SK-N-SH treated with all-trans-retinoic acid at 6 μM for 48 hours (cell line): ENCODE results near the gene PRC1.

ENCODE experiments used
- ATAC-seq: fragments of 200-7000 bp; cut with Tn5 transposase; 3 replicates; pipeline ENCODE4 v1.9.1; 2020; ENCODE audit warnings: mild to moderate bottlenecking, moderate library complexity
- ARNTL ChIP-seq: fragments of 450-650 bp; formaldehyde crosslinking; IDR thresholded peaks from 2 replicates; pipeline ENCODE4 v1.5.0; 2020; ENCODE audit warnings: low read depth, mild to moderate bottlenecking, moderate library complexity, borderline replicate concordance
- BACH2 ChIP-seq: fragments of 250-450 bp; sonication (Bioruptor Pico); IDR thresholded peaks from 2 replicates; pipeline ENCODE4 v1.9.0; 2021; ENCODE audit warnings: mild to moderate bottlenecking, borderline replicate concordance
- CSDC2 ChIP-seq: fragments of 250-450 bp; sonication (Bioruptor Pico); IDR thresholded peaks from 2 replicates; pipeline ENCODE4 v1.5.0; 2020; ENCODE audit warnings: mild to moderate bottlenecking, moderate library complexity
- ESRRG ChIP-seq: fragments of 250-450 bp; sonication (Bioruptor Pico); IDR thresholded peaks from 2 replicates; pipeline ENCODE4 v1.6.1; 2021; ENCODE audit warnings: mild to moderate bottlenecking
- GLIS3 ChIP-seq: fragments of 250-450 bp; sonication (Bioruptor Pico); IDR thresholded peaks from 2 replicates; pipeline ENCODE4 v1.5.0; 2020; ENCODE audit warnings: mild to moderate bottlenecking, moderate library complexity
- ISL1 ChIP-seq: fragments of 250-450 bp; sonication (Bioruptor Pico); IDR thresholded peaks from 2 replicates; pipeline ENCODE4 v2.1.2; 2022; ENCODE audit warnings: mild to moderate bottlenecking, moderate library complexity
- OSR1 ChIP-seq: fragments of 250-450 bp; sonication (Bioruptor Pico); IDR thresholded peaks from 2 replicates; pipeline ENCODE4 v1.8.0; 2022; ENCODE audit warnings: moderate library complexity, mild to moderate bottlenecking, inconsistent platforms
- POU6F1 ChIP-seq: fragments of 250-450 bp; sonication (Bioruptor Pico); IDR thresholded peaks from 2 replicates; pipeline ENCODE4 v1.8.0; 2021; ENCODE audit warnings: low read depth, mild to moderate bottlenecking, moderate library complexity, borderline replicate concordance
- RARB ChIP-seq: fragments of 250-450 bp; sonication (Bioruptor Pico); IDR thresholded peaks from 2 replicates; pipeline ENCODE4 v1.8.0; 2021; ENCODE audit warnings: mild to moderate bottlenecking, moderate library complexity
- SNAI2 ChIP-seq: fragments of 250-450 bp; sonication (Bioruptor Pico); IDR thresholded peaks from 2 replicates; pipeline ENCODE4 v1.5.0; 2020; ENCODE audit warnings: mild to moderate bottlenecking, moderate library complexity
- TCF4 ChIP-seq: fragments of 250-450 bp; sonication (Bioruptor Pico); IDR thresholded peaks from 2 replicates; pipeline ENCODE4 v1.8.0; 2021; ENCODE audit warnings: mild to moderate bottlenecking, moderate library complexity, borderline replicate concordance
- TOX ChIP-seq: fragments of 250-450 bp; sonication (Bioruptor Pico); IDR thresholded peaks from 2 replicates; pipeline ENCODE4 v1.8.0; 2021; ENCODE audit warnings: mild to moderate bottlenecking, moderate library complexity, borderline replicate concordance
- ZC3H10 ChIP-seq: fragments of 250-450 bp; sonication (Bioruptor Pico); IDR thresholded peaks from 2 replicates; pipeline ENCODE4 v1.5.1; 2021; ENCODE audit warnings: mild to moderate bottlenecking, moderate library complexity
- ZFP3 ChIP-seq: fragments of 250-450 bp; sonication (Bioruptor Pico); IDR thresholded peaks from 2 replicates; pipeline ENCODE4 v1.5.0; 2020; ENCODE audit warnings: mild to moderate bottlenecking, moderate library complexity
- ZFP30 ChIP-seq: fragments of 450-650 bp; formaldehyde crosslinking; IDR thresholded peaks from 2 replicates; pipeline ENCODE4 v1.5.0; 2022; ENCODE audit warnings: mild to moderate bottlenecking, moderate library complexity
- ZNF565 ChIP-seq: fragments of 450-650 bp; formaldehyde crosslinking; conservative IDR thresholded peaks from 2 replicates; pipeline ENCODE4 v1.5.0; 2020; ENCODE audit warnings: low read depth, mild to moderate bottlenecking, moderate library complexity
- ZNF70 ChIP-seq: fragments of 450-650 bp; formaldehyde crosslinking; IDR thresholded peaks from 2 replicates; pipeline ENCODE4 v1.5.0; 2020; ENCODE audit warnings: mild to moderate bottlenecking, moderate library complexity
- ZNF8 ChIP-seq: fragments of 450-650 bp; formaldehyde crosslinking; IDR thresholded peaks from 2 replicates; pipeline ENCODE4 v1.5.0; 2020; ENCODE audit warnings: mild to moderate bottlenecking, moderate library complexity
- TF ChIP-seq, protein P1 (sequence below): fragments of 250-450 bp; sonication (Bioruptor Pico); IDR thresholded peaks from 2 replicates; pipeline ENCODE4 v1.5.1; 2021; ENCODE audit warnings: mild to moderate bottlenecking, moderate library complexity
- TF ChIP-seq, protein P2 (sequence below): fragments of 250-450 bp; sonication (Bioruptor Pico); IDR thresholded peaks from 2 replicates; pipeline ENCODE4 v1.8.0; 2020; ENCODE audit warnings: mild to moderate bottlenecking, moderate library complexity, borderline replicate concordance
- TF ChIP-seq, protein P3 (sequence below): fragments of 250-450 bp; sonication (Bioruptor Pico); IDR thresholded peaks from 2 replicates; pipeline ENCODE4 v1.5.0; 2020; ENCODE audit warnings: mild to moderate bottlenecking, moderate library complexity
- TF ChIP-seq, protein P4 (sequence below): fragments of 250-450 bp; sonication (Bioruptor Pico); IDR thresholded peaks from 2 replicates; pipeline ENCODE4 v1.5.1; 2020; ENCODE audit warnings: low read depth, mild to moderate bottlenecking, moderate library complexity

PRC1 gene

GRCh38 chr15:90931828-90932659 lies 62.3 kb downstream of the PRC1 start, which contains the start of gene HDDC3:
HDDC3 (minus strand) TSS chr15:90932549; CDS start chr15:90932540, 9 bp downstream.
- TF ChIP-seq ESRRG (CRISPR knock-in tag) (no peak), ZC3H10 (CRISPR knock-in tag) (no peak), TOX (CRISPR knock-in tag) (no peak), ZFP3 (no peak), ZNF8 (CRISPR knock-in tag) (no peak), ZNF565 (CRISPR knock-in tag) (no peak), BACH2 (CRISPR knock-in tag) (no peak), OSR1 (no peak), TCF4 (no peak), POU6F1 (no peak), RARB (no peak), ZNF70 (CRISPR knock-in tag) (no peak), CSDC2 (CRISPR knock-in tag) (no peak), GLIS3 (CRISPR knock-in tag) (no peak), ARNTL (CRISPR knock-in tag) (no peak), ZFP30 (CRISPR knock-in tag) (no peak)
- TF ChIP-seq, protein P1, sequence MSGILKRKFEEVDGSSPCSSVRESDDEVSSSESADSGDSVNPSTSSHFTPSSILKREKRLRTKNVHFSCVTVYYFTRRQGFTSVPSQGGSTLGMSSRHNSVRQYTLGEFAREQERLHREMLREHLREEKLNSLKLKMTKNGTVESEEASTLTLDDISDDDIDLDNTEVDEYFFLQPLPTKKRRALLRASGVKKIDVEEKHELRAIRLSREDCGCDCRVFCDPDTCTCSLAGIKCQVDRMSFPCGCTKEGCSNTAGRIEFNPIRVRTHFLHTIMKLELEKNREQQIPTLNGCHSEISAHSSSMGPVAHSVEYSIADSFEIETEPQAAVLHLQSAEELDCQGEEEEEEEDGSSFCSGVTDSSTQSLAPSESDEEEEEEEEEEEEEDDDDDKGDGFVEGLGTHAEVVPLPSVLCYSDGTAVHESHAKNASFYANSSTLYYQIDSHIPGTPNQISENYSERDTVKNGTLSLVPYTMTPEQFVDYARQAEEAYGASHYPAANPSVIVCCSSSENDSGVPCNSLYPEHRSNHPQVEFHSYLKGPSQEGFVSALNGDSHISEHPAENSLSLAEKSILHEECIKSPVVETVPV (CRISPR knock-in tag) = no peak
- TF ChIP-seq, protein P2, sequence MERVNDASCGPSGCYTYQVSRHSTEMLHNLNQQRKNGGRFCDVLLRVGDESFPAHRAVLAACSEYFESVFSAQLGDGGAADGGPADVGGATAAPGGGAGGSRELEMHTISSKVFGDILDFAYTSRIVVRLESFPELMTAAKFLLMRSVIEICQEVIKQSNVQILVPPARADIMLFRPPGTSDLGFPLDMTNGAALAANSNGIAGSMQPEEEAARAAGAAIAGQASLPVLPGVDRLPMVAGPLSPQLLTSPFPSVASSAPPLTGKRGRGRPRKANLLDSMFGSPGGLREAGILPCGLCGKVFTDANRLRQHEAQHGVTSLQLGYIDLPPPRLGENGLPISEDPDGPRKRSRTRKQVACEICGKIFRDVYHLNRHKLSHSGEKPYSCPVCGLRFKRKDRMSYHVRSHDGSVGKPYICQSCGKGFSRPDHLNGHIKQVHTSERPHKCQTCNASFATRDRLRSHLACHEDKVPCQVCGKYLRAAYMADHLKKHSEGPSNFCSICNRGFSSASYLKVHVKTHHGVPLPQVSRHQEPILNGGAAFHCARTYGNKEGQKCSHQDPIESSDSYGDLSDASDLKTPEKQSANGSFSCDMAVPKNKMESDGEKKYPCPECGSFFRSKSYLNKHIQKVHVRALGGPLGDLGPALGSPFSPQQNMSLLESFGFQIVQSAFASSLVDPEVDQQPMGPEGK (CRISPR knock-in tag) = no peak
- ATAC-seq = peak; percentile 70

- TF ChIP-seq CSDC2 (CRISPR knock-in tag) (no peak), ZFP3 (no peak), TCF4 (no peak), ZFP30 (CRISPR knock-in tag) (no peak), ARNTL (CRISPR knock-in tag) (no peak), ZC3H10 (CRISPR knock-in tag) (no peak), ZNF8 (CRISPR knock-in tag) (no peak), RARB (no peak), BACH2 (CRISPR knock-in tag) (no peak), TOX (CRISPR knock-in tag) (no peak), OSR1 (no peak), ISL1 (CRISPR knock-in tag) (no peak), GLIS3 (CRISPR knock-in tag) (no peak), SNAI2 (CRISPR knock-in tag) (no peak)
- TF ChIP-seq, protein P3, sequence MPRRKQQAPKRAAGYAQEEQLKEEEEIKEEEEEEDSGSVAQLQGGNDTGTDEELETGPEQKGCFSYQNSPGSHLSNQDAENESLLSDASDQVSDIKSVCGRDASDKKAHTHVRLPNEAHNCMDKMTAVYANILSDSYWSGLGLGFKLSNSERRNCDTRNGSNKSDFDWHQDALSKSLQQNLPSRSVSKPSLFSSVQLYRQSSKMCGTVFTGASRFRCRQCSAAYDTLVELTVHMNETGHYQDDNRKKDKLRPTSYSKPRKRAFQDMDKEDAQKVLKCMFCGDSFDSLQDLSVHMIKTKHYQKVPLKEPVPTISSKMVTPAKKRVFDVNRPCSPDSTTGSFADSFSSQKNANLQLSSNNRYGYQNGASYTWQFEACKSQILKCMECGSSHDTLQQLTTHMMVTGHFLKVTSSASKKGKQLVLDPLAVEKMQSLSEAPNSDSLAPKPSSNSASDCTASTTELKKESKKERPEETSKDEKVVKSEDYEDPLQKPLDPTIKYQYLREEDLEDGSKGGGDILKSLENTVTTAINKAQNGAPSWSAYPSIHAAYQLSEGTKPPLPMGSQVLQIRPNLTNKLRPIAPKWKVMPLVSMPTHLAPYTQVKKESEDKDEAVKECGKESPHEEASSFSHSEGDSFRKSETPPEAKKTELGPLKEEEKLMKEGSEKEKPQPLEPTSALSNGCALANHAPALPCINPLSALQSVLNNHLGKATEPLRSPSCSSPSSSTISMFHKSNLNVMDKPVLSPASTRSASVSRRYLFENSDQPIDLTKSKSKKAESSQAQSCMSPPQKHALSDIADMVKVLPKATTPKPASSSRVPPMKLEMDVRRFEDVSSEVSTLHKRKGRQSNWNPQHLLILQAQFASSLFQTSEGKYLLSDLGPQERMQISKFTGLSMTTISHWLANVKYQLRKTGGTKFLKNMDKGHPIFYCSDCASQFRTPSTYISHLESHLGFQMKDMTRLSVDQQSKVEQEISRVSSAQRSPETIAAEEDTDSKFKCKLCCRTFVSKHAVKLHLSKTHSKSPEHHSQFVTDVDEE (CRISPR knock-in tag) = no peak
- TF ChIP-seq, protein P2 (CRISPR knock-in tag) = no peak
- TF ChIP-seq, protein P4, sequence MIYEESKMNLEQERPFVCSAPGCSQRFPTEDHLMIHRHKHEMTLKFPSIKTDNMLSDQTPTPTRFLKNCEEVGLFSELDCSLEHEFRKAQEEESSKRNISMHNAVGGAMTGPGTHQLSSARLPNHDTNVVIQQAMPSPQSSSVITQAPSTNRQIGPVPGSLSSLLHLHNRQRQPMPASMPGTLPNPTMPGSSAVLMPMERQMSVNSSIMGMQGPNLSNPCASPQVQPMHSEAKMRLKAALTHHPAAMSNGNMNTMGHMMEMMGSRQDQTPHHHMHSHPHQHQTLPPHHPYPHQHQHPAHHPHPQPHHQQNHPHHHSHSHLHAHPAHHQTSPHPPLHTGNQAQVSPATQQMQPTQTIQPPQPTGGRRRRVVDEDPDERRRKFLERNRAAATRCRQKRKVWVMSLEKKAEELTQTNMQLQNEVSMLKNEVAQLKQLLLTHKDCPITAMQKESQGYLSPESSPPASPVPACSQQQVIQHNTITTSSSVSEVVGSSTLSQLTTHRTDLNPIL (CRISPR knock-in tag) = no peak
- no peak for ATAC-seq
Observed at GRCh38 chr15:90931575-90931827, 62.8 kb downstream of the PRC1 start.
